ENCODE measurements around the gene SUSD6. TPM values are rescaled to one million over a fixed set of nuclear protein-coding genes. Genes with fewer than 3 reads are reported as not detected.
A peak's percentile ranks its signal among the peaks of the same experiment; 100 is the strongest.
"Not testable (repeated sequence)": the region's sequence is repeated elsewhere in the genome, so short reads cannot be mapped to it uniquely, and the experiment has no call there.

The SUSD6 gene
- total and polyA plus RNA-seq, 2 donors from 2014 or later = 14.3 to 84.2 TPM

DNA sequence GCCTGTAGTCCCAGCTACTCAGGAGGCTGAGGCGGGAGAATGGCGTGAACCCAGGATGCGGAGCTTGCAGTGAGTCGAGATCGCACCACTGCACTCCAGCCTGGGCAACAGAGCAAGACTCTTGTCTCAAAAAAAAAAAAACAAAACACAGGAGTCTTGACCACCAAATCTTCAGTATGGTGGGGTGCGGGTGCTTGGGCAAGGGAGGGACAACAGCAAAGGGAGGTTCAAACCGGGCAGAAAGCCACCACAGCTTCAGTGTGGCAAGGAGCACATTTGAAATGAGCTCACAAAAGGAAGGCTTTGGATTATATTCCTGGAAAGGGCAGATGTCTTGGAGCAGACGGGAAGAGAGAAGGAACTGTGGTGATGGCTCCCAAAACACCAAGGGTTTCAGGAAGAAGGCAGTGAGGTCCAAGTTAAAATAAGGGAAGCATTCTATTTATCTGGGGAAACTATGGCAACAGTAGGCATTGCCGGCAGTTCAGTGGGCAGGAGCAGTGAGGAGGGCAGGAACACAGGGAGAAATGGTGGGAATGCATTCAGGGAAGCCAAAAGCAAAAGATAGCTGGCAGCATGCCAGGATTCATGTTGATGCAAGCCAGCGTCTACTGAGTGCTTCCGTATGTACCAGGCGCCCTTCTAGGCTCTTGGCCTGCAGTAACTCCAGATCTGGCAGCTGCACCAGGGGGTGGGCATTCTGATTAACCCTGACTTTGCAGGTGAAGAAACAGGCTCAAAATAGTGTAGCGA, 104.5 kb downstream of the SUSD6 start:
- Histone ChIP-seq H3K9me3 (ENCODE audit: control insufficient read depth in 2 of 3, insufficient read depth in 1 of 3, low read length in 3 of 3) (no peaks in the 10 kb centered on the region), H3K4me3 (ENCODE audit: low read length in 3 of 3) (no peak overlapping the region), H3K9ac (ENCODE audit: low read length in 3 of 3) (no peak overlapping the region), H3K27ac (ENCODE audit: low read depth in 2 of 2, low read length in 2 of 2) (no peak overlapping the region), H3K36me3 (ENCODE audit: control insufficient read depth in 2 of 3, insufficient read depth in 3 of 3, low read length in 3 of 3) (peaks cover 0 to 7% (median 2%) of the 10 kb centered on the region in 3 donors), H3K4me1 (ENCODE audit: control insufficient read depth in 2 of 3, insufficient read depth in 2 of 3, low read depth in 1 of 3, low read length in 3 of 3) (peaks cover 26 to 50% (median 33%) of the 10 kb centered on the region in 3 donors), H3K27me3 (ENCODE audit: control insufficient read depth, insufficient read depth, low read length) (no peaks in the 10 kb centered on the region)
- DNase-seq = peak in 2 of 5 donors; percentile 27 to 75
- no peak for FAIRE-seq
- intact Hi-C loops (cut with DNase I) = no loop called here
- TF ChIP-seq, protein P1, sequence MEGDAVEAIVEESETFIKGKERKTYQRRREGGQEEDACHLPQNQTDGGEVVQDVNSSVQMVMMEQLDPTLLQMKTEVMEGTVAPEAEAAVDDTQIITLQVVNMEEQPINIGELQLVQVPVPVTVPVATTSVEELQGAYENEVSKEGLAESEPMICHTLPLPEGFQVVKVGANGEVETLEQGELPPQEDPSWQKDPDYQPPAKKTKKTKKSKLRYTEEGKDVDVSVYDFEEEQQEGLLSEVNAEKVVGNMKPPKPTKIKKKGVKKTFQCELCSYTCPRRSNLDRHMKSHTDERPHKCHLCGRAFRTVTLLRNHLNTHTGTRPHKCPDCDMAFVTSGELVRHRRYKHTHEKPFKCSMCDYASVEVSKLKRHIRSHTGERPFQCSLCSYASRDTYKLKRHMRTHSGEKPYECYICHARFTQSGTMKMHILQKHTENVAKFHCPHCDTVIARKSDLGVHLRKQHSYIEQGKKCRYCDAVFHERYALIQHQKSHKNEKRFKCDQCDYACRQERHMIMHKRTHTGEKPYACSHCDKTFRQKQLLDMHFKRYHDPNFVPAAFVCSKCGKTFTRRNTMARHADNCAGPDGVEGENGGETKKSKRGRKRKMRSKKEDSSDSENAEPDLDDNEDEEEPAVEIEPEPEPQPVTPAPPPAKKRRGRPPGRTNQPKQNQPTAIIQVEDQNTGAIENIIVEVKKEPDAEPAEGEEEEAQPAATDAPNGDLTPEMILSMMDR (IDR thresholded peaks at IDR 0.05; ENCODE audit: borderline replicate concordance, extremely low read depth, insufficient read depth) = no peak

DNA sequence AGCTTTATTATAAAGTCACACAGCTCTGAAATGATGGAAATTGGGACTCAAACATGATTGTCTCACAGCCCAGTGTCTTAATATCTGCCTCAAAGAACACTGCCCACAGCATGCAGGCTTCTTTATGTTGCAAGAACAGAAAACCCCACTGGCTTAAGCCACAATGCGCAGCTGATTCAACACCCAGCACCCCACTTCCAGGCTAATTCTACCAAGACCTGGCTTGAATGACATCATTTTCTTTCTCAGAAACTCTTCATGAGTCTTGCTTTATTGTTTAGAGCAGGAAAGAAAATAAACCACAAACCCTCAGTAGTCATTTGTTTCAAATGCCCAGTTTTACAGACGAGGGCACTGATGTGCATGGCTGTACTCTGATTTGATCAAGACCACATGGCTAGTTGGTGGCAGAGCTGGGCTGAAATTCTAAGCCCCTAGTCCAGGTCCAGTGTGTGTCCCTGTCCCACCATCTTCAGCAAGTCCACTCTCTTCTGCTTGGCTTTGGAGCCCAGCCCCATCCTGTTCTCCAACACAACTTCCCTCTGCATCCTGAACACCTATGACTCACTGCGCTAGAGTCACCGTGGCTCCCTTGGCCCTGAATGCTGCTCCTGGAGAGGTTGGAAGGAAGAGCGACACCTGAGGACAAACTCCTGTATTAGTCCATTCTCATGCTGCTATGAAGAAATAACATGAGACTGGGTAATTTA, 105.2 kb downstream of the SUSD6 start:
- no peaks in the 10 kb centered on the region for H3K27me3 ChIP-seq (ENCODE audit: control insufficient read depth, insufficient read depth, low read length)
- intact Hi-C loops (cut with DNase I) = no loop called here
- H3K36me3 ChIP-seq (ENCODE audit: control insufficient read depth in 2 of 3, insufficient read depth in 3 of 3, low read length in 3 of 3) = peaks cover 0 to under 1% (median 0%) of the 10 kb centered on the region in 3 donors
- no peak for DNase-seq
- no peaks in the 10 kb centered on the region for H3K9me3 ChIP-seq (ENCODE audit: control insufficient read depth in 2 of 3, insufficient read depth in 1 of 3, low read length in 3 of 3)
- TF ChIP-seq, protein P1 (IDR thresholded peaks at IDR 0.05; ENCODE audit: borderline replicate concordance, extremely low read depth, insufficient read depth) = no peak
- H3K27ac ChIP-seq (ENCODE audit: low read depth in 2 of 2, low read length in 2 of 2) = peak overlapping the region in 1 of 2 donors; percentile 20
- no peak overlapping the region for H3K9ac ChIP-seq (ENCODE audit: low read length in 3 of 3)
- no peak overlapping the region for H3K4me3 ChIP-seq (ENCODE audit: low read length in 3 of 3)
- H3K4me1 ChIP-seq (ENCODE audit: control insufficient read depth in 2 of 3, insufficient read depth in 2 of 3, low read depth in 1 of 3, low read length in 3 of 3) = peaks cover 22 to 44% (median 27%) of the 10 kb centered on the region in 3 donors
- no peak for FAIRE-seq

DNA sequence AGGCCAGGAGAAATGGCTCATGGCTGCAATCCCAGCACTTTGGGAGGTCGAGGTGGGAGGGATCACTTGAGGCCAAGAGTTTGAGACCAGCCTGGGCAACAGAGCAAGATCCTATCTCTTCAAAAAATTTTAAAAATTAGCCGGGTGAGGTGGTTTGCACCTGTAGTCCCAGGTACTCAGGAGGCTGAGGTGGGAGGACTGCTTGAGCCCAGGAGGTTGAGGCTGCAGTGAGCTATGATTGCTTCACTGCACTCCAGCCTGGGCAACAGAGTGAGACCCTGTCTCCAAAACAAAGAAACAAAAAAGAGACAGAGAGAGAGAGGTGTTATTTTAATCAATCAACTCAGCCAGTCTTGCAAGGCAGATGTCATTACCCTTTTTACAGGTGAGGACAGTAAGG, 107.2 kb downstream of the SUSD6 start:
- intact Hi-C loops (cut with DNase I); H3K27me3 ChIP-seq (ENCODE audit: control insufficient read depth, insufficient read depth, low read length); H3K9ac ChIP-seq (ENCODE audit: low read length in 3 of 3); FAIRE-seq; H3K4me3 ChIP-seq (ENCODE audit: low read length in 3 of 3); H3K36me3 ChIP-seq (ENCODE audit: control insufficient read depth in 2 of 3, insufficient read depth in 3 of 3, low read length in 3 of 3); H3K9me3 ChIP-seq (ENCODE audit: control insufficient read depth in 2 of 3, insufficient read depth in 1 of 3, low read length in 3 of 3); DNase-seq: not testable (repeated sequence)
- Histone ChIP-seq H3K27ac (ENCODE audit: low read depth in 2 of 2, low read length in 2 of 2) (peak overlapping the region in 1 of 2 donors; percentile 57), H3K4me1 (ENCODE audit: control insufficient read depth in 2 of 3, insufficient read depth in 2 of 3, low read depth in 1 of 3, low read length in 3 of 3) (peaks cover 11 to 25% (median 12%) of the 10 kb centered on the region in 3 donors)

DNA sequence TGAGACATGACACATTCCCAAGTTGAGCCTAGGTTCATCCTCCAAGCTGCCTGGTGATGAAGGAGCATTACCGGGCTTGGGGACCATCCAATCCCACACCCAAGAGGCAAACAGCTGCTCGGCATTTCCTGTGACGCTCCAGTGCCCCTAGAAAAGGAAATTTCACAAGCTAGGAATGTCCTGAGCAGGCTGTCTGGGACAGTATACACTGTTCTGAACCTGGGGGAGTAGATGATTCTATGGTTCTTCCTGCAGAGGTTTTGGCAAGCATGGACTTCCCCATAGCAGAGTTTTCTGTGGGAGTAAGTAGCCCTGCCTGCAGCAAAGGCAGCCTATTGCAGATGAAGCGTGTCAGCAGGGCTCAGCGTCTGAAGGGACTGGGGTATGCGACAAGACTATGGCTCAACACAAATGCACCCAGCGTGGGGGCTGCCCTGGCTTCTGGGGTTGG, 108.1 kb downstream of the SUSD6 start:
- TF ChIP-seq, protein P1 (IDR thresholded peaks at IDR 0.05; ENCODE audit: borderline replicate concordance, extremely low read depth, insufficient read depth) = no peak
- intact Hi-C loops (cut with DNase I) = no loop called here
- Histone ChIP-seq H3K27me3 (ENCODE audit: control insufficient read depth, insufficient read depth, low read length) (no peaks in the 10 kb centered on the region), H3K27ac (ENCODE audit: low read depth in 2 of 2, low read length in 2 of 2) (peak overlapping the region in 1 of 2 donors; percentile 57), H3K9me3 (ENCODE audit: control insufficient read depth in 2 of 3, insufficient read depth in 1 of 3, low read length in 3 of 3) (no peaks in the 10 kb centered on the region), H3K36me3 (ENCODE audit: control insufficient read depth in 2 of 3, insufficient read depth in 3 of 3, low read length in 3 of 3) (no peaks in the 10 kb centered on the region), H3K4me3 (ENCODE audit: low read length in 3 of 3) (no peak overlapping the region), H3K9ac (ENCODE audit: low read length in 3 of 3) (no peak overlapping the region), H3K4me1 (ENCODE audit: control insufficient read depth in 2 of 3, insufficient read depth in 2 of 3, low read depth in 1 of 3, low read length in 3 of 3) (peaks cover 8 to 25% (median 8%) of the 10 kb centered on the region in 3 donors)
- FAIRE-seq (no peak), DNase-seq (peak; percentile 62 to 85 (median 63))

Data from kidney (tissue), 14 donors.